ENCODE measurements around the gene GLOD5. TPM values are rescaled to one million over a fixed set of nuclear protein-coding genes. Genes with fewer than 3 reads are reported as not detected.

The GLOD5 gene
- total and polyA plus RNA-seq, 11 donors, result not detected

DNA sequence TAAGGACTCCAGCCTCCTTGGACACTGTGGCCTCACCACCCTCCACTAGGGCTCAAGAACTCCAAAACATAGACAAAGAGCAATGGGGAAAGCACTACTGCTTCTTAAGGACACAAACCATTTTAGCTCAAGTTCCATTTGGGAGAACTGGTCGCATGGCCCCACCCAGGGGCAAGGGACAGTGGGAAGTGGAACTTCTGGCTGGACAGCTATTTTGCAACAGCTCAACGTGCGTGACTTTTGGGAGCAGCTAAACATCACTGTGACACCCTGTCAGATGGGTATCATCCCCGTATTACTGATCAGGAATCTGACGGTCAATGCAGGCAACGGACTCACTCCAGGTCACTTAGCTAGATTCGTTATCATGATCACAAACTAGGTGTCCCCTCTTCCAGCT is 9.0 kb upstream of the GLOD5 start:
- 67 to 85% (median 74%) methylated on average over 6 to 7 of the region's 7 CpGs for WGBS, 4 donors

GRCh38 chrX:48753708-48754228 is 7.8 kb upstream of the GLOD5 start:
- WGBS, 4 donors, result 59 to 70% (median 61%) methylated on average over 8 of the region's 8 CpGs
- no peak for TF ChIP-seq POLR2A (IDR thresholded peaks at IDR 0.05)
- TF ChIP-seq, protein P1, sequence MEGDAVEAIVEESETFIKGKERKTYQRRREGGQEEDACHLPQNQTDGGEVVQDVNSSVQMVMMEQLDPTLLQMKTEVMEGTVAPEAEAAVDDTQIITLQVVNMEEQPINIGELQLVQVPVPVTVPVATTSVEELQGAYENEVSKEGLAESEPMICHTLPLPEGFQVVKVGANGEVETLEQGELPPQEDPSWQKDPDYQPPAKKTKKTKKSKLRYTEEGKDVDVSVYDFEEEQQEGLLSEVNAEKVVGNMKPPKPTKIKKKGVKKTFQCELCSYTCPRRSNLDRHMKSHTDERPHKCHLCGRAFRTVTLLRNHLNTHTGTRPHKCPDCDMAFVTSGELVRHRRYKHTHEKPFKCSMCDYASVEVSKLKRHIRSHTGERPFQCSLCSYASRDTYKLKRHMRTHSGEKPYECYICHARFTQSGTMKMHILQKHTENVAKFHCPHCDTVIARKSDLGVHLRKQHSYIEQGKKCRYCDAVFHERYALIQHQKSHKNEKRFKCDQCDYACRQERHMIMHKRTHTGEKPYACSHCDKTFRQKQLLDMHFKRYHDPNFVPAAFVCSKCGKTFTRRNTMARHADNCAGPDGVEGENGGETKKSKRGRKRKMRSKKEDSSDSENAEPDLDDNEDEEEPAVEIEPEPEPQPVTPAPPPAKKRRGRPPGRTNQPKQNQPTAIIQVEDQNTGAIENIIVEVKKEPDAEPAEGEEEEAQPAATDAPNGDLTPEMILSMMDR (IDR thresholded peaks at IDR 0.05), result no peak

More for the DNA sequence above, 9.0 kb upstream of the GLOD5 start:
- ATAC-seq (no peak), DNase-seq (no peak)
- Histone ChIP-seq H3K27me3 (peaks cover 0 to 4% (median 0%) of the 10 kb centered on the region in 9 donors), H3K4me1 (no peaks in the 10 kb centered on the region), H3K9me3 (no peaks in the 10 kb centered on the region), H3K27ac (no peak overlapping the region), H3K36me3 (no peaks in the 10 kb centered on the region), H3K4me3 (no peak overlapping the region)
- intact Hi-C loops (cut with DNase I), result no loop called here
- no peak for TF ChIP-seq POLR2A (IDR thresholded peaks at IDR 0.05)
- TF ChIP-seq, protein P1 (IDR thresholded peaks at IDR 0.05), result no peak

GRCh38 chrX:48754238-48754637 is 7.3 kb upstream of the GLOD5 start:
- Histone ChIP-seq H3K36me3 (no peaks in the 10 kb centered on the region), H3K27me3 (peaks cover 0 to 4% (median 0%) of the 10 kb centered on the region in 9 donors), H3K27ac (no peak overlapping the region), H3K9me3 (no peaks in the 10 kb centered on the region), H3K4me3 (no peak overlapping the region), H3K4me1 (no peaks in the 10 kb centered on the region)
- intact Hi-C loops (cut with DNase I), result no loop called here
- DNase-seq (no peak), ATAC-seq (no peak)
- TF ChIP-seq POLR2A (IDR thresholded peaks at IDR 0.05), result no peak
- TF ChIP-seq, protein P1 (IDR thresholded peaks at IDR 0.05), result no peak
- 58 to 85% (median 60%) methylated on average over 6 to 8 of the region's 8 CpGs for WGBS, 4 donors

More at GRCh38 chrX:48753708-48754228, 7.8 kb upstream of the GLOD5 start:
- DNase-seq (no peak), ATAC-seq (no peak)
- no peaks in the 10 kb centered on the region for H3K36me3 ChIP-seq
- no peak overlapping the region for H3K27ac ChIP-seq
- no peaks in the 10 kb centered on the region for H3K4me1 ChIP-seq
- H3K27me3 ChIP-seq, result peaks cover 0 to 4% (median 0%) of the 10 kb centered on the region in 9 donors
- intact Hi-C loops (cut with DNase I), result no loop called here
- no peak overlapping the region for H3K4me3 ChIP-seq
- no peaks in the 10 kb centered on the region for H3K9me3 ChIP-seq

- no peaks in the 10 kb centered on the region for H3K4me1 ChIP-seq
- no peak for DNase-seq
- peaks cover 0 to 12% (median 0%) of the 10 kb centered on the region in 9 donors for H3K27me3 ChIP-seq
- H3K4me3 ChIP-seq, result no peak overlapping the region
- no peaks in the 10 kb centered on the region for H3K36me3 ChIP-seq
- no peak for TF ChIP-seq POLR2A (IDR thresholded peaks at IDR 0.05)
- TF ChIP-seq, protein P1 (IDR thresholded peaks at IDR 0.05), result no peak
- H3K27ac ChIP-seq, result no peak overlapping the region
- intact Hi-C loops (cut with DNase I), result no loop called here
- no peak for ATAC-seq
- WGBS, 4 donors, result 79 to 87% (median 84%) methylated on average over 6 of the region's 6 CpGs
- no peaks in the 10 kb centered on the region for H3K9me3 ChIP-seq
Measured at GRCh38 chrX:48769230-48769629, 7.7 kb downstream of the GLOD5 start.
